Keratinocyte (primary cell): ENCODE measurements around the gene SYNJ1. TPM values are rescaled to one million over a fixed set of nuclear protein-coding genes. Genes with fewer than 3 reads are reported as not detected.

ENCODE experiments used
- DNase-seq: peaks from one replicate; pipeline ENCODE4 v3.0.0-alpha.2; 2011; ENCODE audit warnings: low read depth, missing footprints, low spot score
- FAIRE-seq: peaks from 2 replicates; lab custom pipeline; 2011; peaks lifted over from hg19 to GRCh38; lab: Jason Lieb, UNC
- H2AFZ ChIP-seq: 2 replicates; pipeline ENCODE4 v1.6.0; 2012; ENCODE audit warnings: low read length, control low read depth, inconsistent platforms; ENCODE audit not compliant: control insufficient read depth
- H3K27ac ChIP-seq: 2 replicates; pipeline ENCODE4 v1.5.1; 2011; ENCODE audit warnings: low read length; ENCODE audit not compliant: control insufficient read depth, insufficient read depth
- H3K27me3 ChIP-seq: 3 replicates; pipeline ENCODE4 v1.6.0; 2011; ENCODE audit warnings: low read length; ENCODE audit not compliant: control insufficient read depth, insufficient read depth; ENCODE audit errors: extremely low read depth
- H3K36me3 ChIP-seq, 2 experiments: 2 replicates in 1 of 2; 3 replicates in 1 of 2; pipeline ENCODE4 v1.5.1; 2011; ENCODE audit warnings: low read length in 2 of 2, mild to moderate bottlenecking in 1 of 2; ENCODE audit not compliant: control insufficient read depth in 2 of 2, insufficient read depth in 2 of 2; ENCODE audit errors: extremely low read depth in 1 of 2
- H3K4me1 ChIP-seq: 3 replicates; pipeline ENCODE4 v1.5.1; 2011; ENCODE audit warnings: low read length; ENCODE audit not compliant: control insufficient read depth, insufficient read depth; ENCODE audit errors: extremely low read depth
- H3K4me2 ChIP-seq: 3 replicates; pipeline ENCODE4 v1.6.0; 2011; ENCODE audit warnings: low read depth, low read length; ENCODE audit not compliant: control insufficient read depth, insufficient read depth; ENCODE audit errors: extremely low read depth
- H3K4me3 ChIP-seq, 3 experiments: fragments of 200-600 bp in 1 of 3; sonication (generic) in 1 of 3; 2 replicates in 2 of 3; 3 replicates in 1 of 3; pipeline ENCODE4 v1.5.1; 2011 to 2016; ENCODE audit warnings: low read length in 3 of 3, mild to moderate bottlenecking in 3 of 3, control low read depth in 2 of 3, inconsistent platforms in 1 of 3, low read depth in 1 of 3, mixed read lengths in 1 of 3, mixed run types in 1 of 3, moderate library complexity in 1 of 3; ENCODE audit not compliant: control insufficient read depth in 2 of 3, insufficient read depth in 2 of 3; ENCODE audit errors: extremely low read depth in 1 of 3
- H3K79me2 ChIP-seq: 2 replicates; pipeline ENCODE4 v1.6.0; 2012; ENCODE audit warnings: low read length; ENCODE audit not compliant: control insufficient read depth, insufficient read depth
- H3K9ac ChIP-seq: 3 replicates; pipeline ENCODE4 v1.6.0; 2011; ENCODE audit warnings: low read length; ENCODE audit not compliant: control insufficient read depth, insufficient read depth; ENCODE audit errors: extremely low read depth
- H3K9me1 ChIP-seq: 3 replicates; pipeline ENCODE4 v1.6.0; 2011; ENCODE audit warnings: low read length; ENCODE audit not compliant: control insufficient read depth, insufficient read depth; ENCODE audit errors: extremely low read depth
- H3K9me3 ChIP-seq: 2 replicates; pipeline ENCODE4 v1.5.1; 2012; ENCODE audit warnings: low read depth, low read length; ENCODE audit not compliant: control insufficient read depth
- H4K20me1 ChIP-seq: 3 replicates; pipeline ENCODE4 v1.6.0; 2011; ENCODE audit warnings: low read length; ENCODE audit not compliant: control insufficient read depth, insufficient read depth; ENCODE audit errors: extremely low read depth
- CTCF ChIP-seq, 3 experiments: IDR thresholded peaks in 1 of 3; conservative IDR thresholded peaks in 1 of 3; optimal IDR thresholded peaks in 1 of 3; 2 replicates in 2 of 3; 3 replicates in 1 of 3; pipeline versions ENCODE3 to v1.5.1; 2011; ENCODE audit warnings: low read length in 3 of 3, mild to moderate bottlenecking in 3 of 3, moderate library complexity in 2 of 3, control low read depth in 1 of 3, inconsistent platforms in 1 of 3; ENCODE audit not compliant: insufficient read depth in 2 of 3; ENCODE audit errors: extremely low read depth in 1 of 3
- EZH2 ChIP-seq: IDR thresholded peaks from one replicate; pipeline ENCODE4 v1.6.1; 2012; ENCODE audit warnings: inconsistent platforms, mild to moderate bottlenecking, low read length, moderate library complexity
- dilution Hi-C: fragments of 300-500 bp; cut with MboI; formaldehyde crosslinking; loops from one replicate; pipeline ENCODE4 v1.7.0; 2020; ENCODE audit warnings: low sequenced_read_pairs; ENCODE audit not compliant: extremely low pct_ligation_motif_present
- polyA plus RNA-seq, 5 experiments: library from polyadenylated mRNA; depleted of rRNA in 3 of 5; stranded (reverse) in 3 of 5; stranded (forward) in 1 of 5; unstranded in 1 of 5; fragments of >200 nt; gene quantifications; 1 replicate in 1 of 5; 2 replicates in 3 of 5; 3 replicates in 1 of 5; pipeline versions ENCODE4 v1.2.1 to v1.2.3, GENCODE V29; 2011 to 2012; ENCODE audit warnings: missing spikeins in 2 of 5, low read depth in 1 of 5, low replicate concordance in 1 of 5

SYNJ1 gene
- polyA plus RNA-seq, 1 donor (not counting 4 experiments of a cell fraction or from before 2014, with no cell fraction given): 4.9 TPM

- Histone ChIP-seq H2AFZ (no peak overlapping the region), H3K9me3 (no peaks in the 10 kb centered on the region), H3K36me3 (no peaks in the 10 kb centered on the region), H3K4me2 (no peak overlapping the region), H3K79me2 (no peaks in the 10 kb centered on the region), H3K9me1 (no peaks in the 10 kb centered on the region), H3K9ac (no peak overlapping the region), H3K27ac (no peak overlapping the region), H4K20me1 (no peaks in the 10 kb centered on the region), H3K4me1 (no peaks in the 10 kb centered on the region), H3K27me3 (no peaks in the 10 kb centered on the region), H3K4me3 (no peak overlapping the region)
- dilution Hi-C loops: no loop called here
- no peak for DNase-seq
- TF ChIP-seq EZH2 (no peak), CTCF (optimal IDR thresholded peaks at IDR 0.05 in 1 of 3, IDR thresholded peaks at IDR 0.05 in 1 of 3, conservative IDR thresholded peaks at IDR 0.05 in 1 of 3; ENCODE audit: extremely low read depth in 1 of 3, insufficient read depth in 2 of 3, low read length in 3 of 3) (no peak)
- no peak for FAIRE-seq
Measured at GRCh38 chr21:32585970-32586369, 141.8 kb downstream of the SYNJ1 start.

- no peaks in the 10 kb centered on the region for H3K9me3 ChIP-seq
- no peak for FAIRE-seq
Measured at GRCh38 chr21:32585042-32585710, 142.6 kb downstream of the SYNJ1 start, which contains the start of gene TCP10L. TCP10L (minus strand) TSS chr21:32585523; CDS start chr21:32584304, 1,219 bp downstream.

More at GRCh38 chr21:32585042-32585710, 142.6 kb downstream of the SYNJ1 start, which contains the start of gene TCP10L:
- TF ChIP-seq EZH2 (no peak), CTCF (optimal IDR thresholded peaks at IDR 0.05 in 1 of 3, IDR thresholded peaks at IDR 0.05 in 1 of 3, conservative IDR thresholded peaks at IDR 0.05 in 1 of 3; ENCODE audit: extremely low read depth in 1 of 3, insufficient read depth in 2 of 3, low read length in 3 of 3) (no peak)
- H2AFZ ChIP-seq: no peak within 1 kb of the TSS
- H4K20me1 ChIP-seq: no peaks in the 10 kb centered on the region
- no peaks in the 10 kb centered on the region for H3K9me1 ChIP-seq
- H3K4me3 ChIP-seq: no peak within 1 kb of the TSS
- no peaks in the 10 kb centered on the region for H3K27me3 ChIP-seq
- no peaks in the 10 kb centered on the region for H3K79me2 ChIP-seq
- dilution Hi-C loops: no loop called here
- H3K4me2 ChIP-seq: no peak within 1 kb of the TSS
- no peak within 1 kb of the TSS for H3K27ac ChIP-seq
- no peak for DNase-seq
- H3K4me1 ChIP-seq: no peaks in the 10 kb centered on the region
- no peaks in the 10 kb centered on the region for H3K36me3 ChIP-seq
- H3K9ac ChIP-seq: no peak within 1 kb of the TSS
